Neural cell (in vitro differentiated cells): Measurements from ENCODE around the gene TYSND1. TPM values are rescaled to one million over a fixed set of nuclear protein-coding genes. Genes with fewer than 3 reads are reported as not detected.

ENCODE experiments used
- H2AFZ ChIP-seq: fragments of 200-600, 300-800 bp; sonication (generic), shearing (Covaris generic); 2 replicates; pipeline ENCODE4 v1.6.0; 2014; ENCODE audit warnings: low read depth, mild to moderate bottlenecking, antibody characterized with exemption, low read length, moderate library complexity
- H3F3A ChIP-seq: fragments of 200-600 bp; shearing (Covaris generic); 2 replicates; pipeline ENCODE4 v1.6.1; 2016; ENCODE audit warnings: mild to moderate bottlenecking, moderate library complexity, mixed read lengths, antibody characterized with exemption, low read length; ENCODE audit not compliant: insufficient read depth, poor library complexity, severe bottlenecking
- H3K27ac ChIP-seq: fragments of 200-600, 300-800 bp; sonication (generic), shearing (Covaris generic); 2 replicates; pipeline ENCODE4 v1.5.1; 2014; ENCODE audit warnings: mild to moderate bottlenecking, low read length, moderate library complexity
- H3K27me3 ChIP-seq: fragments of 300-800, 200-600 bp; sonication (generic), shearing (Covaris generic); 2 replicates; pipeline ENCODE4 v1.6.0; 2014; ENCODE audit warnings: mild to moderate bottlenecking, low read depth, low read length, moderate library complexity; ENCODE audit not compliant: insufficient read depth
- H3K36me3 ChIP-seq: fragments of 300-800, 200-600 bp; sonication (generic), shearing (Covaris generic); 2 replicates; pipeline ENCODE4 v1.5.1; 2014; ENCODE audit warnings: mild to moderate bottlenecking, antibody characterized with exemption, low read length, moderate library complexity; ENCODE audit not compliant: insufficient read depth
- H3K4me2 ChIP-seq: fragments of 300-800, 200-600 bp; sonication (generic), shearing (Covaris generic); 2 replicates; pipeline ENCODE4 v1.6.0; 2014; ENCODE audit warnings: mild to moderate bottlenecking, low read length
- H3K4me3 ChIP-seq: fragments of 300-800, 200-600 bp; sonication (generic), shearing (Covaris generic); 2 replicates; pipeline ENCODE4 v1.5.1; 2014; ENCODE audit warnings: mild to moderate bottlenecking, low read length, moderate library complexity
- H3K79me2 ChIP-seq: fragments of 200-600 bp; shearing (Covaris generic); replicated peaks from 2 replicates; pipeline ENCODE4 v1.6.0; 2014; ENCODE audit warnings: mild to moderate bottlenecking, low read length, moderate library complexity; ENCODE audit not compliant: insufficient read depth
- H3K9ac ChIP-seq: fragments of 300-800, 200-600 bp; sonication (generic), shearing (Covaris generic); 2 replicates; pipeline ENCODE4 v1.6.1; 2016; ENCODE audit warnings: mild to moderate bottlenecking, low read length, mixed read lengths
- H3K9me2 ChIP-seq: fragments of 200-600 bp; shearing (Covaris generic); 2 replicates; pipeline ENCODE4 v1.6.1; 2016; ENCODE audit warnings: mild to moderate bottlenecking, low read length, mixed read lengths; ENCODE audit not compliant: insufficient read depth
- H3K9me3 ChIP-seq: fragments of 200-600, 300-800 bp; sonication (generic), shearing (Covaris generic); 2 replicates; pipeline ENCODE4 v1.6.1; 2016; ENCODE audit warnings: mild to moderate bottlenecking, mixed run types, low read length, moderate library complexity, mixed read lengths
- H4K20me1 ChIP-seq: fragments of 200-600 bp; shearing (Covaris generic); 2 replicates; pipeline ENCODE4 v1.6.1; 2016; ENCODE audit warnings: mild to moderate bottlenecking, mixed run types; ENCODE audit not compliant: insufficient read depth
- EP300 ChIP-seq: fragments of 450-650 bp; conservative IDR thresholded peaks from 2 replicates; pipeline ENCODE4 v1.6.1; 2014; ENCODE audit warnings: antibody characterized with exemption, mild to moderate bottlenecking, moderate library complexity; ENCODE audit not compliant: poor library complexity, severe bottlenecking
- EZH2 ChIP-seq: fragments of 200-600, 300-800 bp; shearing (Covaris generic), sonication (generic); IDR thresholded peaks from 2 replicates; pipeline ENCODE4 v1.6.1; 2014; ENCODE audit warnings: antibody characterized with exemption, low read length, borderline replicate concordance, mild to moderate bottlenecking; ENCODE audit not compliant: insufficient read depth, poor library complexity, severe bottlenecking
- MXI1 ChIP-seq: fragments of 450-650 bp; conservative IDR thresholded peaks from 2 replicates; pipeline ENCODE4 v1.6.1; 2014; ENCODE audit warnings: antibody characterized with exemption, mild to moderate bottlenecking; ENCODE audit not compliant: poor library complexity, severe bottlenecking
- POLR2AphosphoS5 ChIP-seq: IDR thresholded peaks from 2 replicates; pipeline ENCODE4 v1.6.1; 2012
- RAD21 ChIP-seq: fragments of 450-650 bp; conservative IDR thresholded peaks from 2 replicates; pipeline ENCODE4 v1.6.1; 2014; ENCODE audit warnings: antibody characterized with exemption, mild to moderate bottlenecking, moderate library complexity
- REST ChIP-seq: IDR thresholded peaks from 2 replicates; pipeline ENCODE4 v1.6.1; 2012; ENCODE audit warnings: borderline replicate concordance
- SMC3 ChIP-seq: fragments of 450-650 bp; conservative IDR thresholded peaks from 2 replicates; pipeline ENCODE4 v1.6.1; 2014; ENCODE audit warnings: antibody characterized with exemption, mild to moderate bottlenecking, moderate library complexity; ENCODE audit not compliant: poor library complexity
- TAF1 ChIP-seq: IDR thresholded peaks from 2 replicates; pipeline ENCODE4 v1.6.1; 2012; ENCODE audit warnings: low read depth
- polyA plus RNA-seq: library from polyadenylated mRNA; depleted of rRNA; stranded (reverse); fragments of >200 nt; gene quantifications from 2 replicates; pipeline ENCODE4 v1.2.3, GENCODE V29; 2014
- TF ChIP-seq, protein P1 (sequence below): fragments of 450-650 bp; IDR thresholded peaks from 2 replicates; pipeline ENCODE4 v1.5.1; 2014; ENCODE audit warnings: antibody characterized with exemption, mild to moderate bottlenecking, moderate library complexity; ENCODE audit not compliant: poor library complexity, severe bottlenecking

The TYSND1 gene
- polyA plus RNA-seq, 1 donor from 2014 or later, result 10.3 TPM

GRCh38 chr10:70121281-70121949, 25.1 kb downstream of the TYSND1 start:
- Histone ChIP-seq H3K9me2 (no peaks in the 10 kb centered on the region), H3K9me3 (no peaks in the 10 kb centered on the region), H3K9ac (no peak overlapping the region), H3K27ac (no peak overlapping the region), H2AFZ (no peak overlapping the region), H3K79me2 (no peaks in the 10 kb centered on the region), H3F3A (no peaks in the 10 kb centered on the region), H3K4me3 (no peak overlapping the region), H3K36me3 (no peaks in the 10 kb centered on the region), H3K27me3 (no peaks in the 10 kb centered on the region), H4K20me1 (no peaks in the 10 kb centered on the region), H3K4me2 (no peak overlapping the region)
- TF ChIP-seq REST (no peak), RAD21 (no peak), MXI1 (no peak), TAF1 (no peak), EZH2 (no peak), EP300 (no peak), SMC3 (no peak), POLR2AphosphoS5 (no peak)
- TF ChIP-seq, protein P1, sequence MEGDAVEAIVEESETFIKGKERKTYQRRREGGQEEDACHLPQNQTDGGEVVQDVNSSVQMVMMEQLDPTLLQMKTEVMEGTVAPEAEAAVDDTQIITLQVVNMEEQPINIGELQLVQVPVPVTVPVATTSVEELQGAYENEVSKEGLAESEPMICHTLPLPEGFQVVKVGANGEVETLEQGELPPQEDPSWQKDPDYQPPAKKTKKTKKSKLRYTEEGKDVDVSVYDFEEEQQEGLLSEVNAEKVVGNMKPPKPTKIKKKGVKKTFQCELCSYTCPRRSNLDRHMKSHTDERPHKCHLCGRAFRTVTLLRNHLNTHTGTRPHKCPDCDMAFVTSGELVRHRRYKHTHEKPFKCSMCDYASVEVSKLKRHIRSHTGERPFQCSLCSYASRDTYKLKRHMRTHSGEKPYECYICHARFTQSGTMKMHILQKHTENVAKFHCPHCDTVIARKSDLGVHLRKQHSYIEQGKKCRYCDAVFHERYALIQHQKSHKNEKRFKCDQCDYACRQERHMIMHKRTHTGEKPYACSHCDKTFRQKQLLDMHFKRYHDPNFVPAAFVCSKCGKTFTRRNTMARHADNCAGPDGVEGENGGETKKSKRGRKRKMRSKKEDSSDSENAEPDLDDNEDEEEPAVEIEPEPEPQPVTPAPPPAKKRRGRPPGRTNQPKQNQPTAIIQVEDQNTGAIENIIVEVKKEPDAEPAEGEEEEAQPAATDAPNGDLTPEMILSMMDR, result no peak

- Histone ChIP-seq H3K27me3 (no peaks in the 10 kb centered on the region), H3K9ac (no peak overlapping the region), H4K20me1 (no peaks in the 10 kb centered on the region), H3K4me3 (no peak overlapping the region), H3F3A (no peaks in the 10 kb centered on the region), H3K79me2 (no peaks in the 10 kb centered on the region), H3K36me3 (no peaks in the 10 kb centered on the region), H3K9me3 (no peaks in the 10 kb centered on the region), H3K9me2 (no peaks in the 10 kb centered on the region), H3K27ac (no peak overlapping the region), H3K4me2 (no peak overlapping the region), H2AFZ (no peak overlapping the region)
- no peak for TF ChIP-seq TAF1
- TF ChIP-seq EP300, result no peak
- no peak for TF ChIP-seq MXI1
These were observed 26.1 kb downstream of the TYSND1 start for GRCh38 chr10:70120417-70120816.
